Hepatocyte (in vitro differentiated cells): ENCODE data around the gene BUD23.

Experiments
- CTCF ChIP-seq: fragments of 200-600 bp; sonication (generic); IDR thresholded peaks from 2 replicates; pipeline ENCODE4 v1.5.1; 2016; ENCODE audit warnings: antibody characterized with exemption, mild to moderate bottlenecking; ENCODE audit not compliant: poor library complexity
- EZH2 ChIP-seq: fragments of 200-600 bp; sonication (generic); IDR thresholded peaks from 2 replicates; pipeline ENCODE4 v1.6.1; 2016; ENCODE audit warnings: antibody characterized with exemption, mild to moderate bottlenecking, borderline replicate concordance
- EZH2phosphoT487 ChIP-seq: fragments of 200-600 bp; sonication (generic); IDR thresholded peaks from one replicate; pipeline ENCODE4 v1.6.1; 2018; ENCODE audit warnings: antibody characterized with exemption, mild to moderate bottlenecking, low read depth, moderate library complexity; ENCODE audit not compliant: unreplicated experiment, severe bottlenecking

- no peak for TF ChIP-seq CTCF
- no peak for TF ChIP-seq EZH2
- no peak for TF ChIP-seq EZH2phosphoT487
Measured at GRCh38 chr7:73732397-73732796, 49.0 kb downstream of the BUD23 start.
